GM21737 (cell line): ENCODE data around the gene FGL2.
"Not testable (repeated sequence)": the region's sequence is repeated elsewhere in the genome, so short reads cannot be mapped to it uniquely, and the experiment has no call there.

Experiments used
- ATAC-seq: cut with Tn5 transposase; IDR thresholded peaks from one replicate; pipeline ENCODE4 v1.9.1; 2021; ENCODE audit warnings: mild to moderate bottlenecking, moderate library complexity; ENCODE audit not compliant: unreplicated experiment

The FGL2 gene, protein sequence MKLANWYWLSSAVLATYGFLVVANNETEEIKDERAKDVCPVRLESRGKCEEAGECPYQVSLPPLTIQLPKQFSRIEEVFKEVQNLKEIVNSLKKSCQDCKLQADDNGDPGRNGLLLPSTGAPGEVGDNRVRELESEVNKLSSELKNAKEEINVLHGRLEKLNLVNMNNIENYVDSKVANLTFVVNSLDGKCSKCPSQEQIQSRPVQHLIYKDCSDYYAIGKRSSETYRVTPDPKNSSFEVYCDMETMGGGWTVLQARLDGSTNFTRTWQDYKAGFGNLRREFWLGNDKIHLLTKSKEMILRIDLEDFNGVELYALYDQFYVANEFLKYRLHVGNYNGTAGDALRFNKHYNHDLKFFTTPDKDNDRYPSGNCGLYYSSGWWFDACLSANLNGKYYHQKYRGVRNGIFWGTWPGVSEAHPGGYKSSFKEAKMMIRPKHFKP

GRCh38 chr7:77199013-77199966 is at the start of gene FGL2:
TSS of gene FGL2 (minus strand) at chr7:77199819. CDS start at chr7:77199793, 26 bp downstream.
- no peak for ATAC-seq

DNA sequence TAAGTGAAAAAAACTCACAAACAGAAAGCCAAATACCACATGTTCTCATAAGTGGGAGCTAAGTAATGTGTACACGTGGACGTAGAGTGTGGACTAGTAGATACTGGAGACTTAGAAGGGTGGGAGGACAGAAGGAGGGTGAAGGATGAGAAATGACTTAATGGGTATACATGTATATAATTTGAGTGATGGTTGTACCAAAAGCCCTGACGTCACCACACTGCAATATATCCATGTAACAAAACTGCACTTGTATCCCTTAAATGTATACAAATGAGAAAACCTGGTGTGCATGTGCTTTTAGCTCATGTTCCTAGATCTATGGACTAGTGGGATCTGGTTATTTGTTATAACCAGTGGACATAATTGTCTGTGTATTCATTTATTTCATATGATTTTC is 48.5 kb upstream of the FGL2 start:
- ATAC-seq, result no peak

DNA sequence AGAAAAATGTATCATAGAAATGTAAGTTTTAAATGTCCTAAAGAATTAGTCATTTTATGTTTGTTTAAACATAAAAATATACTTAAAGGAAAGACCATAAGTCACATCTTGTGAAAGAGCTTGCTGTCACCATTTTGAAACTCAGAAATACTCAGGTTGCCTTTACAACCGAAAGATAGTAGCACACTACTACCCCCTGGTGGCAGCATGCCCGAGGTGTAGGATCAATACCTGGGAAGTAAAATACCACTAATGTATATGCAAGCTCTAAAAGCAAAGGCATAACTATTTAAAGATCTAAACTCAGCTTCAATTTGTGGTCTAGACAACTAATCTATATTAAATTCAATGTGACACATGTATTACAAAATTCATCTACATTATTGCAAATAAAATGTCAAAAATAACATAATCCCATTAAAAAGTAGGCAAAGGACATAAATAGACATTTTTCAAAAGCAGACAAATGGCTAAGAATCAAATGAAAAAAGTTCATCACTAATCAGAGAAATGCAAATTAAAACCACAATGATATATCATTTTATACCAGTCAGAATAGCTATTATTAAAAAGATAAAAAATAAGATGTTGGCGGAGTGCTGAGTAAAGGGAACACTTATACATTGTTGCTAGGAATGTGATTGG is 47.7 kb upstream of the FGL2 start:
- ATAC-seq, result peak; percentile 80

DNA sequence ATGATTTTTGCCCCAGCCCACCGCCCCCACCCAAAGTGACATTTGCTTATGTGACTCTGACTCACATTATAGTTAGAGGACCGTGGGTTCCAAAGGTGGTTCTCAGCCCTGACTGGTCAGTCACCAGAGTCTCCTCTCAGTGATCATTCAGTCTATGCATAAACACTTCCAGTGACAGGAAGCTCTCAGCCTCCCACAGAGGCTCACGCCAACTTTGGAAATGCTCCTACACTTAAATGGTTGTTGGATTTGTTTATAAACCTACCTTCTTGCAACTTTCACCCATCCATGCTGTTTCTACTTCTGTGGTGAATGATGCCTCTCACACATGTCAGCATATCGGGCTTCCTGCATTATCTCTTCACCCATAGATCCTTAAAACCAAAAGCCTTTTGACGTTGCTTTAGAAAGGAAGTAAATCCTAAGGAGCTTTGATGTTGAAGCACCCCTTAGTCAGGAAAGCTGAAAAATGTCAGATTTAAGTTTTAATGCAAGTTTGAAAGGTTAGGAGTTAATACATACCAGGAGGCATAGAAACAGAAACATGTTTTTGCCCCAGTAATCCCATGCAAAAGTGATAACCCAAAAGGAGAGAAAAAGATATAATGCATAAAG is 46.5 kb upstream of the FGL2 start:
- ATAC-seq, result no peak

GRCh38 chr7:77245015-77245755 is 45.6 kb upstream of the FGL2 start:
- no peak for ATAC-seq

- no peak for ATAC-seq
Observed at GRCh38 chr7:77244222-77244934, 44.8 kb upstream of the FGL2 start.

DNA sequence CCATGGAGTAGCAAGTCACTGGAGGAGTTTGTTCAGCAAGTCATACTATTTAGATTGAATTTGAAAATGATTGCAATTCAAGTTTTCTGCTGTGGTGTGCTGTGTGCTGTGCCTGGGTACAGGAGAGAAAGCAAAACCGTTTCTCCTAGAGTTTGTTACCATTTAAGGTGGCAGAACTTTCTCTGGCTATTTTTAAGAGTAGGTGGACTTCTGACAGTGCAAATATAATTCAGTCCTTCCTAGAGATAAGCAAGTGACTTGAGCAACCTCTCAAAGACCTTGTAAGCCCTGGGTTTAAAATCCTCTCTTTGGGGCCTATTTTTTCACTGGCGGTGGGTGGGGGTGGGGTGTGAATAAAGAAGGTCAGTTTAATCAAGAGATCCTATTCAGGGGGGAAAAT is 42.9 kb upstream of the FGL2 start:
- no peak for ATAC-seq

DNA sequence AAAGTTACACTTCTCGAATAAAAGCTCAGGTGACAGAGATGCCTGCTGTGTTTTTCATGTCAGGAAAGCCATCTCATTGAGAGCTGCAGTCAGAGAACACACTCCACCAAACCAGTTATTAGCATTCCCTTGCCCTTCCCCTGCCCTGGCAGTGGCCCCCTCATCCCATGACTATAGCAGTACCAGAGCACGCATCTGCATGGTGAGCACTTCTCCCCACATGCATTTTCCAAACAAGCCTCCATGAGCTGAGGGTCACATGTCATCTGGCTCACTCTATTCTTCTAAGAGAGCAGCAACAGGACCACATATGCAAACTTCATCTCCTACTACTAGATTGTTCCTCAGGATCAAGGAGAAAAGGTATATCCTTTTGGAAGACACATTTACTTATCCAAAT is 42.4 kb upstream of the FGL2 start:
- no peak for ATAC-seq

DNA sequence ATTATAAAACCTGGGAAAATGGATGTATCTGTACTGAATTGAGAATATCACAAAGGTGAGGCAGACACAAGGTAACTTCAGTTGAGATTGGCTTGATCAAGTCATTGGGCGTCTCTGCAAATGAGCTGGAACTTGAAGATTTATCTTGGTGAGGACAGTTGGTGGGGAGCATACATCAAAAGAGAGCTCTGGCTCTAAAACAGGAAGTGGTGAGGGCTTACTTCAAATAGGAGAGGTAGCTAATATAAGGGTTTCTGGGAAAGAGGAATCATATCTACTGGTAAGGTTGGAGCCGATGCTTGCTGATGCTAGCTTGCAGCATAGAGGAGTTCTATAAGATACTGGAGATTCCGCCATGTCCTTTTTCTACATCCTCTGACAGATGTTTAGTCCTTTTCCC is 39.9 kb upstream of the FGL2 start:
- ATAC-seq, result no peak

- ATAC-seq, result no peak
Observed at GRCh38 chr7:77238703-77239136, 39.1 kb upstream of the FGL2 start.

GRCh38 chr7:77235276-77235675 is 35.7 kb upstream of the FGL2 start:
- ATAC-seq, result no peak

- ATAC-seq, result no peak
Observed at GRCh38 chr7:77232467-77232866, 32.8 kb upstream of the FGL2 start.

- ATAC-seq, result not testable (repeated sequence)
Observed at GRCh38 chr7:77228795-77229194, 29.2 kb upstream of the FGL2 start.

- ATAC-seq, result no peak
Observed at GRCh38 chr7:77226357-77226839, 26.8 kb upstream of the FGL2 start.

DNA sequence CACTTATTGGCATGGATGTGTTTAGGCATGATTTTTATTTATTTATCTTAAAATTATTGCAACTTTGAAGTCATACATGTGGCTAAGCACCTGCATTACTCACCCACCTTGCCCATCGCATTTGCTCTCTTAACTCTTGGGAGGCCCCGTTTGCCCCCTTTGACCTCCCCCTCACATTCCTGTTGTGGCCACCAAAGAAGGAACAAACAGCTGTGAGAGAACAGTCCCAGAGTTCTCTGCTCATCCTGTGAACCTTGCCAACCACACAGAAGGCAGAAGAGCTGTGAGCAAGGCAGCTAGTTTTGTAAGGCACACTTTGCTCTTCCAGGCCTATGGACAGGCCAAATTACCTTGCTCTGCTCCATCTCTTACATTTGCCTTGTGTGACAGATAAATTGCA is 23.6 kb upstream of the FGL2 start:
- ATAC-seq, result no peak

GRCh38 chr7:77222819-77223218 is 23.2 kb upstream of the FGL2 start:
- ATAC-seq, result no peak

- ATAC-seq, result no peak
Observed at GRCh38 chr7:77222065-77222464, 22.4 kb upstream of the FGL2 start.

DNA sequence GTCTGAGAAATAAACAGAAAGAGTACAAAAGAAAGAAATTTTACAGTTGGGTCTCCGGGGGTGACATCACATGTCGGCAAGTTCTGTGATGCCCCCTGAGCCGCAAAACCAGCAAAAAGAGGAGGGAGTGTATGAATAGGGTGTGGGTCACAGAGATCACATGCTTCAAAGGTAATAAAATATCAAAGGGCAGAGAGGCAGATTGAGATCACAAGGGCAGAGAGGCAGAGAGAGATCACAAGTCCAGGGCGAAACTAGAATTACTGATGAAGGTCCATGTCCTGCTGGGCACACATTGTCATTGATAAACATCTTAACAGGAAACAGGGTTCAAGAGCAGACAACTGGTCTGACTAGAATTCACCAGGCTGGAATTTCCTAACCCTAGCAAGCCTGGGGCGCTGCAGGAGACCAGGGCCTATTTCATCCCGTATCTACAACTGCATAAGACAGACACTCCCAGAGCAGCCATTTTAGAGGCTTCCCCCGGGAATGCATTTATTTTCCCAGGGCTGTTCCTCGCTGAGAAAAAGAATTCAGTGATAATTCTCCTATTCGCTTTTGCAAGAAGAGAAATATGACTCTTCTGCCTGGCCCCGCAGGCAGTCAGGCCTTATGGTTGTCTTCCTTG is 20.2 kb upstream of the FGL2 start:
- not testable (repeated sequence) for ATAC-seq
